ENCODE results near the gene IFNA21. TPM values are rescaled to one million over a fixed set of nuclear protein-coding genes. Genes with fewer than 3 reads are reported as not detected.

Gene IFNA21
- total and polyA plus RNA-seq, 2 experiments from 2014 or later, result not detected

DNA sequence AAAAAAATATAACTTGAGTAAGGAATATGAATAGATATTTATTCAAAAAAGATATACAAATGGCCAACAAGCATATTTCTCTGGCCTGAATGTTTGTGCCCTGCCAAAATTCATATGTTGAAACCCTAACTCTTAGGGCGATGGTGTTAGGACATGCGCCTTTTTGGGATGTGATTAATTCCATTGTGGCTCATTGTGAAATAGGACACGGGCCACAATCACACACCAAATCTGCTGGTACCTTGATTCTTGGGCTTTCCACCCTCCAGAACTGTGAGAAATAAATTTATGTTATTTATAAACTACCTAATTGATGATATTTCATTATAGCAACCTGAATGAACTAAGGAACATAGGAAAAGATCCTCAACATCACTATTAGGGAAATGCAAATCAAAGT is 5.7 kb upstream of the IFNA21 start:
- Mint-ChIP-seq H3K36me3 (ENCODE audit: low read depth) (no peaks in the 10 kb centered on the region), H3K27ac (no peak overlapping the region), H3K4me1 (no peaks in the 10 kb centered on the region), H3K4me3 (no peak overlapping the region), H3K9me3 (no peaks in the 10 kb centered on the region), H3K27me3 (ENCODE audit: insufficient read depth, low read depth, poor library complexity) (peaks cover 1% of the 10 kb centered on the region)
- H3K4me3 ChIP-seq, result no peak overlapping the region
- no peaks in the 10 kb centered on the region for H3K9me2 ChIP-seq (ENCODE audit: insufficient read depth)
- no peak for TF ChIP-seq EZH2 (IDR thresholded peaks at IDR 0.05; ENCODE audit: low read depth, unreplicated experiment)
- TF ChIP-seq CTCF (conservative IDR thresholded peaks at IDR 0.05; ENCODE audit: low read depth in 2 of 2), result no peak
- TF ChIP-seq EZH2phosphoT487 (IDR thresholded peaks at IDR 0.05; ENCODE audit: unreplicated experiment), result no peak
- no peak for TF ChIP-seq STAT1 (IDR thresholded peaks at IDR 0.05; ENCODE audit: unreplicated experiment)
- no peak for TF ChIP-seq CREB1 (CRISPR knock-in tag; IDR thresholded peaks at IDR 0.05; ENCODE audit: low read depth)
- TF ChIP-seq POLR2AphosphoS5 (IDR thresholded peaks at IDR 0.05; ENCODE audit: low read depth), result no peak
- no peak for TF ChIP-seq ZNF331 (CRISPR knock-in tag; IDR thresholded peaks at IDR 0.05; ENCODE audit: low read depth)
- TF ChIP-seq NANOG (IDR thresholded peaks at IDR 0.05; ENCODE audit: borderline replicate concordance), result no peak
- TF ChIP-seq, protein P1, sequence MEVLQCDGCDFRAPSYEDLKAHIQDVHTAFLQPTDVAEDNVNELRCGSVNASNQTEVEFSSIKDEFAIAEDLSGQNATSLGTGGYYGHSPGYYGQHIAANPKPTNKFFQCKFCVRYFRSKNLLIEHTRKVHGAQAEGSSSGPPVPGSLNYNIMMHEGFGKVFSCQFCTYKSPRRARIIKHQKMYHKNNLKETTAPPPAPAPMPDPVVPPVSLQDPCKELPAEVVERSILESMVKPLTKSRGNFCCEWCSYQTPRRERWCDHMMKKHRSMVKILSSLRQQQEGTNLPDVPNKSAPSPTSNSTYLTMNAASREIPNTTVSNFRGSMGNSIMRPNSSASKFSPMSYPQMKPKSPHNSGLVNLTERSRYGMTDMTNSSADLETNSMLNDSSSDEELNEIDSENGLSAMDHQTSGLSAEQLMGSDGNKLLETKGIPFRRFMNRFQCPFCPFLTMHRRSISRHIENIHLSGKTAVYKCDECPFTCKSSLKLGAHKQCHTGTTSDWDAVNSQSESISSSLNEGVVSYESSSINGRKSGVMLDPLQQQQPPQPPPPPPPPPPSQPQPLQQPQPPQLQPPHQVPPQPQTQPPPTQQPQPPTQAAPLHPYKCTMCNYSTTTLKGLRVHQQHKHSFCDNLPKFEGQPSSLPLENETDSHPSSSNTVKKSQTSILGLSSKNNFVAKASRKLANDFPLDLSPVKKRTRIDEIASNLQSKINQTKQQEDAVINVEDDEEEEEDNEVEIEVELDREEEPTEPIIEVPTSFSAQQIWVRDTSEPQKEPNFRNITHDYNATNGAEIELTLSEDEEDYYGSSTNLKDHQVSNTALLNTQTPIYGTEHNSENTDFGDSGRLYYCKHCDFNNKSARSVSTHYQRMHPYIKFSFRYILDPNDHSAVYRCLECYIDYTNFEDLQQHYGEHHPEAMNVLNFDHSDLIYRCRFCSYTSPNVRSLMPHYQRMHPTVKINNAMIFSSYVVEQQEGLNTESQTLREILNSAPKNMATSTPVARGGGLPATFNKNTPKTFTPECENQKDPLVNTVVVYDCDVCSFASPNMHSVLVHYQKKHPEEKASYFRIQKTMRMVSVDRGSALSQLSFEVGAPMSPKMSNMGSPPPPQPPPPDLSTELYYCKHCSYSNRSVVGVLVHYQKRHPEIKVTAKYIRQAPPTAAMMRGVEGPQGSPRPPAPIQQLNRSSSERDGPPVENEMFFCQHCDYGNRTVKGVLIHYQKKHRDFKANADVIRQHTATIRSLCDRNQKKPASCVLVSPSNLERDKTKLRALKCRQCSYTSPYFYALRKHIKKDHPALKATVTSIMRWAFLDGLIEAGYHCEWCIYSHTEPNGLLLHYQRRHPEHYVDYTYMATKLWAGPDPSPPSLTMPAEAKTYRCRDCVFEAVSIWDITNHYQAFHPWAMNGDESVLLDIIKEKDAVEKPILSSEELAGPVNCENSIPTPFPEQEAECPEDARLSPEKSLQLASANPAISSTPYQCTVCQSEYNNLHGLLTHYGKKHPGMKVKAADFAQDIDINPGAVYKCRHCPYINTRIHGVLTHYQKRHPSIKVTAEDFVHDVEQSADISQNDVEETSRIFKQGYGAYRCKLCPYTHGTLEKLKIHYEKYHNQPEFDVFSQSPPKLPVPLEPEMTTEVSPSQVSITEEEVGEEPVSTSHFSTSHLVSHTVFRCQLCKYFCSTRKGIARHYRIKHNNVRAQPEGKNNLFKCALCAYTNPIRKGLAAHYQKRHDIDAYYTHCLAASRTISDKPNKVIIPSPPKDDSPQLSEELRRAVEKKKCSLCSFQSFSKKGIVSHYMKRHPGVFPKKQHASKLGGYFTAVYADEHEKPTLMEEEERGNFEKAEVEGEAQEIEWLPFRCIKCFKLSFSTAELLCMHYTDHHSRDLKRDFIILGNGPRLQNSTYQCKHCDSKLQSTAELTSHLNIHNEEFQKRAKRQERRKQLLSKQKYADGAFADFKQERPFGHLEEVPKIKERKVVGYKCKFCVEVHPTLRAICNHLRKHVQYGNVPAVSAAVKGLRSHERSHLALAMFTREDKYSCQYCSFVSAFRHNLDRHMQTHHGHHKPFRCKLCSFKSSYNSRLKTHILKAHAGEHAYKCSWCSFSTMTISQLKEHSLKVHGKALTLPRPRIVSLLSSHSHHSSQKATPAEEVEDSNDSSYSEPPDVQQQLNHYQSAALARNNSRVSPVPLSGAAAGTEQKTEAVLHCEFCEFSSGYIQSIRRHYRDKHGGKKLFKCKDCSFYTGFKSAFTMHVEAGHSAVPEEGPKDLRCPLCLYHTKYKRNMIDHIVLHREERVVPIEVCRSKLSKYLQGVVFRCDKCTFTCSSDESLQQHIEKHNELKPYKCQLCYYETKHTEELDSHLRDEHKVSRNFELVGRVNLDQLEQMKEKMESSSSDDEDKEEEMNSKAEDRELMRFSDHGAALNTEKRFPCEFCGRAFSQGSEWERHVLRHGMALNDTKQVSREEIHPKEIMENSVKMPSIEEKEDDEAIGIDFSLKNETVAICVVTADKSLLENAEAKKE (CRISPR knock-in tag; IDR thresholded peaks at IDR 0.05), result no peak
- no peak overlapping the region for H3K27ac ChIP-seq (ENCODE audit: low read depth)
- no peaks in the 10 kb centered on the region for H3K79me2 ChIP-seq (replicated peaks; ENCODE audit: insufficient read depth)
- no peaks in the 10 kb centered on the region for H4K20me1 ChIP-seq (replicated peaks; ENCODE audit: insufficient read depth)
- H2AFZ ChIP-seq, result no peak overlapping the region
- H3F3A ChIP-seq (replicated peaks; ENCODE audit: low read depth), result no peaks in the 10 kb centered on the region
- H3K4me1 ChIP-seq (ENCODE audit: insufficient read depth), result no peaks in the 10 kb centered on the region
- DNase-seq (ENCODE audit: low spot score) (no peak), ATAC-seq (no peak)
- H3K36me3 ChIP-seq (ENCODE audit: insufficient read depth), result no peaks in the 10 kb centered on the region
- no peak overlapping the region for H3K4me2 ChIP-seq
- H3K27me3 ChIP-seq (ENCODE audit: insufficient read depth), result no peaks in the 10 kb centered on the region

All from GM23338 (cell line).